ENCODE results near the gene HECTD4. TPM values are rescaled to one million over a fixed set of nuclear protein-coding genes. Genes with fewer than 3 reads are reported as not detected.
A peak's percentile ranks its signal among the peaks of the same experiment; 100 is the strongest.

The HECTD4 gene
- total and polyA plus RNA-seq, 2 of the 4 experiments (the other 2 are of a cell fraction), result 12.9 to 13.0 TPM

DNA sequence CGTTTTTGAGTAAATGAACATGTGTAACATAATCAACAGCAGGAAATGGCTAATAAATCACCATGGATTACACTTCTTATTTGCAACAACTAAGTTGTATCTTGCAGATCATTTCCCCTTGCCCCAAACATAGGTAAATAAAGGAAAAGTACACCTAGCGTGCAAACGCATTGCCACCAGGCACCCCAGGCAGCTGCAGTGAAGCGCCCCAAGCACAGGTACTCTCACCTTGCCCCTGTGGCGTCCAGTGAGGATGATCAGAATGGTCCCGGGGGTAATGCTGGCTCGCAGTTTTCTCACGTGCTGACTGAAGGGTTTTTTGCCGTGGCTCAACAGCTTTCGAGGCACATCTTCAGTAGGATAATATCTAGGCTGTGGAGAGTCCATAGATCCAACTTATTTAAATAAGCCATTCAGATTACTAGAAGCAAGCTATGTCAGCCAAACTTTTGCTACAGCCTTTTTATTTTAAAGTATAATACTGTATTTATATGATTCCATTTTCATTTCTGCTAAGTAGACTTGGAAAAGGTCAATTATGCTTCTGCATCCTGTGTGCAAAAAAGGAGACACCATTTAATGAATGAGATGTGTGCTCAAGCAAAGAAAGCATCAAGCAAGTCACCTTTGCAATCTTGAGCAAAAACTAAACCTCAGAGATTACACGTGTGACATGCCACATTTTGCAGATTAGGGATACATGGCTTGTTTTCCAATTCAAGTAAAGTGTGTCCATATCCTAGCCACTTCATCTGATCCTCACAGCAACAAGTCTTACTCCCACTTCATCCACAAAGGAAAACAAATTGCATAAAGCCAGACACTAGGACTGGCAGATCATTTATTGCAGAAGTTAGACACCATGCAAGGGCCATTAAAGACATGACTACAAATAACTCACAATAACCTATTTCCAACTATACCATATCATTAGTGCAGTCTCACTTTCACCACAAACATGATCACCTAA, 24.6 kb upstream of the HECTD4 start:
- Histone ChIP-seq H3K4ac (ENCODE audit: low read depth, low read length) (no peak overlapping the region), H2BK20ac (ENCODE audit: low read depth, low read length) (no peak overlapping the region), H2BK5ac (ENCODE audit: low read depth, low read length, poor library complexity, severe bottlenecking) (no peak overlapping the region), H3K9me1 (ENCODE audit: insufficient read depth, low read length) (no peaks in the 10 kb centered on the region; the same call in 1 of the 2 replicates), H4K20me1 (ENCODE audit: insufficient read depth, low read length) (peaks cover 41% of the 10 kb centered on the region), H4K8ac (ENCODE audit: low read depth in 2 of 2, low read length in 2 of 2) (no peak overlapping the region), H2BK15ac (ENCODE audit: low read depth, low read length) (no peak overlapping the region), H3K56ac (ENCODE audit: extremely low read depth, insufficient read depth, low read length) (no peak overlapping the region), H2AK5ac (ENCODE audit: low read depth, low read length) (no peak overlapping the region), H3K9me3 (ENCODE audit: control insufficient read depth, insufficient read depth, low read length) (no peaks in the 10 kb centered on the region), H3K9ac (ENCODE audit: low read depth, low read length) (no peak overlapping the region), H3K4me3 (ENCODE audit: insufficient read depth, low read depth, low read length) (no peak overlapping the region), H3K23ac (ENCODE audit: low read depth, low read length) (peak overlapping the region; percentile 53), H3K4me2 (ENCODE audit: low read depth, low read length) (peak overlapping the region; percentile 46), H3K14ac (replicated peaks; ENCODE audit: low read depth, low read length) (no peak overlapping the region), H4K5ac (ENCODE audit: low read depth, low read length) (no peak overlapping the region), H3K79me1 (ENCODE audit: low read depth in 1 of 2, low read length in 2 of 2) (peaks cover 16 to 31% of the 10 kb centered on the region in 2 experiments), H3K36me3 (ENCODE audit: control insufficient read depth, insufficient read depth, low read length) (peaks cover 33% of the 10 kb centered on the region), H2AFZ (replicated peaks; ENCODE audit: low read length, poor library complexity) (no peak overlapping the region), H3K18ac (ENCODE audit: low read depth, low read length) (no peak overlapping the region), H3K27ac (ENCODE audit: insufficient read depth, low read length) (no peak overlapping the region), H3K4me1 (ENCODE audit: control insufficient read depth, insufficient read depth, low read length) (no peaks in the 10 kb centered on the region; the same call in 1 of the 2 replicates), H2BK120ac (ENCODE audit: low read depth, low read length) (no peak overlapping the region), H3K27me3 (ENCODE audit: control insufficient read depth, insufficient read depth, low read length) (no peaks in the 10 kb centered on the region), H4K91ac (ENCODE audit: insufficient read depth, low read depth, low read length) (no peak overlapping the region), H2AK9ac (replicated peaks; ENCODE audit: low read depth, low read length, poor library complexity) (no peak overlapping the region)
- intact Hi-C loops (cut with micrococcal nuclease), result no loop called here
- DNase-seq, result no peak
- TF ChIP-seq NFE2L2 (IDR thresholded peaks at IDR 0.05; ENCODE audit: low read depth, low read length), result no peak
- TF ChIP-seq FOS (IDR thresholded peaks at IDR 0.05; ENCODE audit: low read depth, low read length), result no peak
- TF ChIP-seq, protein P1, sequence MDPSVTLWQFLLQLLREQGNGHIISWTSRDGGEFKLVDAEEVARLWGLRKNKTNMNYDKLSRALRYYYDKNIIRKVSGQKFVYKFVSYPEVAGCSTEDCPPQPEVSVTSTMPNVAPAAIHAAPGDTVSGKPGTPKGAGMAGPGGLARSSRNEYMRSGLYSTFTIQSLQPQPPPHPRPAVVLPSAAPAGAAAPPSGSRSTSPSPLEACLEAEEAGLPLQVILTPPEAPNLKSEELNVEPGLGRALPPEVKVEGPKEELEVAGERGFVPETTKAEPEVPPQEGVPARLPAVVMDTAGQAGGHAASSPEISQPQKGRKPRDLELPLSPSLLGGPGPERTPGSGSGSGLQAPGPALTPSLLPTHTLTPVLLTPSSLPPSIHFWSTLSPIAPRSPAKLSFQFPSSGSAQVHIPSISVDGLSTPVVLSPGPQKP (IDR thresholded peaks at IDR 0.05; ENCODE audit: borderline replicate concordance, low read depth, low read length), result no peak
- no peak for TF ChIP-seq SMC3 (IDR thresholded peaks at IDR 0.05; ENCODE audit: low read depth, low read length)
- TF ChIP-seq RAD21 (IDR thresholded peaks at IDR 0.05; ENCODE audit: low read length), result no peak
- no peak for TF ChIP-seq CEBPB (IDR thresholded peaks at IDR 0.05; ENCODE audit: low read depth, low read length)
- TF ChIP-seq MAFK (IDR thresholded peaks at IDR 0.05; ENCODE audit: low read depth, low read length), result no peak
- TF ChIP-seq, protein P2, sequence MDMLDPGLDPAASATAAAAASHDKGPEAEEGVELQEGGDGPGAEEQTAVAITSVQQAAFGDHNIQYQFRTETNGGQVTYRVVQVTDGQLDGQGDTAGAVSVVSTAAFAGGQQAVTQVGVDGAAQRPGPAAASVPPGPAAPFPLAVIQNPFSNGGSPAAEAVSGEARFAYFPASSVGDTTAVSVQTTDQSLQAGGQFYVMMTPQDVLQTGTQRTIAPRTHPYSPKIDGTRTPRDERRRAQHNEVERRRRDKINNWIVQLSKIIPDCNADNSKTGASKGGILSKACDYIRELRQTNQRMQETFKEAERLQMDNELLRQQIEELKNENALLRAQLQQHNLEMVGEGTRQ (IDR thresholded peaks at IDR 0.05; ENCODE audit: low read depth, low read length), result no peak
- no peak for TF ChIP-seq RCOR1 (IDR thresholded peaks at IDR 0.05; ENCODE audit: insufficient replicate concordance, low read length)
- ATAC-seq (ENCODE audit: low read depth), result no peak
- no CpG with 5 or more reads among the region's 11 CpGs for WGBS, 2 experiments (ENCODE audit: extremely low coverage in 2 of 2, insufficient read length in 1 of 2)
- in situ Hi-C loops (cut with MboI; ENCODE audit: low sequenced_read_pairs), result no loop called here
- BruUV-seq (replicated peaks), result no TSS peak
- dilution Hi-C loops (cut with HindIII; ENCODE audit: low sequenced_read_pairs, unreplicated experiment), result no loop called here
- ChIA-PET POLR2A (ENCODE audit: unreplicated experiment) (no interaction called here), CTCF (no interaction called here)

Data from IMR-90 (cell line).